Medulla oblongata (tissue), 1 donor: ENCODE measurements around the gene RBP4.
"Not testable (repeated sequence)": the region's sequence is repeated elsewhere in the genome, so short reads cannot be mapped to it uniquely, and the experiment has no call there.

Experiments used
- DNase-seq: peaks from one replicate; pipeline ENCODE4 v3.0.0-alpha.2; 2015; ENCODE audit errors: extremely low spot score

The RBP4 gene

DNA sequence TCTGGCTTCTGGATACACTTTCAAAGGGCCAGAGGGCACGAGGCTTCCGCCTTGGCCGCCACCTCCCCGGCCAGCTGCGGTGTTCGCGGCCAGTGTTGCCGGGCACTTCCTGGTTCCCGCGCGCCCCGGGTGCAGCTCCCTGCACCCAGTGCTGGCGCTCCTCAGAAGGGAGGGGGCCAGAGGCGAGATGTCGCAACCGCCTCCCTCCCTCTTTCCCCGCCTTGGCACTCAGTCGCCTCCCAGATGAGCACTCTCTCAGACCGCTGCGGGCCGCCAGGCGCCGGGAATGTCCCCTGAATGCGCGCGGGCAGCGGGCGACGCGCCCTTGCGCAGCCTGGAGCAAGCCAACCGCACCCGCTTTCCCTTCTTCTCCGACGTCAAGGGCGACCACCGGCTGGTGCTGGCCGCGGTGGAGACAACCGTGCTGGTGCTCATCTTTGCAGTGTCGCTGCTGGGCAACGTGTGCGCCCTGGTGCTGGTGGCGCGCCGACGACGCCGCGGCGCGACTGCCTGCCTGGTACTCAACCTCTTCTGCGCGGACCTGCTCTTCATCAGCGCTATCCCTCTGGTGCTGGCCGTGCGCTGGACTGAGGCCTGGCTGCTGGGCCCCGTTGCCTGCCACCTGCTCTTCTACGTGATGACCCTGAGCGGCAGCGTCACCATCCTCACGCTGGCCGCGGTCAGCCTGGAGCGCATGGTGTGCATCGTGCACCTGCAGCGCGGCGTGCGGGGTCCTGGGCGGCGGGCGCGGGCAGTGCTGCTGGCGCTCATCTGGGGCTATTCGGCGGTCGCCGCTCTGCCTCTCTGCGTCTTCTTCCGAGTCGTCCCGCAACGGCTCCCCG, 34.4 kb downstream of the RBP4 start, which contains the start of gene FFAR4:
Gene FFAR4 (plus strand): TSS at position 231 of the 842 bp plus-strand sequence. CDS start 56 bp downstream, at position 287.
- DNase-seq = peak; percentile 54

DNA sequence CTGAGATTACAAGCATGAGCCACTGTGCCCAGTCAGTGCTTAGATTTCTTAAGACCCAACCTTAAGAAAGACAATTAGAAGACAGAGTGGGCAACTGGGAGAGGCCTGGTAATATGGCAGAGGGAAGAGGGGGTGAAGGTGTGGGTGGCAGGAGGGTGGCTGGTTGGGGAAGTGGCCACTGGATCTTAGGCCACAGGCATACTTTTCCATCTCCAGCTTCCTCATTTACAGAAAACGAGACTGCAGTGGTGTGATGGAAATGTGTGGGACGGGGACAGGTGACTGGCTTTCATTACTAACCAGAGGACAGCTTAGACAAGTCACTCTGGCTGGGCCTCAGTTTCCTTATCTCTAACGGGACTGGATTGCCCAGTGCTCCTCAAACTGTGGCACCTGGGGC, 35.6 kb downstream of the RBP4 start:
- peak; percentile 19 for DNase-seq

- DNase-seq = no peak
These were observed 40.5 kb downstream of the RBP4 start for GRCh38 chr10:93560541-93560940.

- DNase-seq = no peak
These were observed 41.5 kb downstream of the RBP4 start for GRCh38 chr10:93559490-93559889.

DNA sequence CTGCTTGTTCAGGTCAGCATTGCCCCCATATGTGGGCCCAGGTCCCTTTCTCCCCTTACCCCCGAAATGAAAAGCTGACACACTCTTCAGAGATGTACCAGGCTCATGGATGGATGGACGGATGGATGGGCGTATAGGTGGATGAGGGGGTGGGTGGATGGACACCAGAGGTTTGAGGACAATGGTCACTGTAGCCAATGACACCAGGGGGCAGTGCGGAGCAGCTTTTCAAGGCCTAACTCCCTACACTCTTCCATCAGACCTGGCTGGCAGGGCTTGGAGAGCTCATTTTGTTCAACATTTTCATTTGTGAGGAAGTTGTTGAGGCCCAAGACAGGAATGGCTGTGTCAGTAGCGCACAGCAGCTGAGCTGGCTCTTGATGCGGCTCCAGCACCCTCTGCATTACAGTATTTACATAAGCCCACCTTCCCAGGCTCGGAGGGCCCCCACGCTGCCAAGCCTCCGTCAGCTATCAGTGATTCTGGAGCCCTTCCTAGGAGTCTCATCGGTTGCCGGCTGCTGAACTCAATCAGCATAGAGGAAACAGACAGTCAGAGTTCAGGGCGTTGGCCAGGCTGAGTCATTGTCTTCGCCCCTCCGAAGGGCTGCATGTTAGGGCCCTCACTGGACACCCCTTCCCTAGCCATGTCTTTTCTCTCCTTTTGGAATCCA, 46.1 kb downstream of the RBP4 start:
- DNase-seq = peak; percentile 88

- DNase-seq = no peak
These were observed 46.7 kb downstream of the RBP4 start for GRCh38 chr10:93554316-93554663.

GRCh38 chr10:93553482-93554315, 47.3 kb downstream of the RBP4 start:
- DNase-seq = no peak

DNA sequence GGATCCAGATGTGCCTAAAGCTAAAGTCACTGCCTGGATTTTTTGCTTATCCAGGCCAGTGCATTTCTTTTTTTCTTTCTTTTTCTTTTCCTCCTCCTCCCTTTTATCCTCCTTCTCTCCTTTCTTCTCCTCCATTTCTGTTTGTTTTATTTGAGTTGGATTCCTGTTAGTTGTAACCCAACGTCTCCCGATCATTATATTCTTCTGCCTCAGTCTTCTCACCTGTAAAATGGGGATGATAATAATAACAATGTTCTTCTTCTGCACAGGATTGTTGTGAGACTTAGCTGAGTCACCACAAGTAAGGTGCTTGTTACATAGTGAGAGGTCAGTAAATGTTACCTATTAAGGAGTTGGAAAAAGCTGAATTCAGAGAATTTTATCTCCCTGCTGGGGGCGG, 48.3 kb downstream of the RBP4 start:
- no peak for DNase-seq

GRCh38 chr10:93550606-93551005, 50.4 kb downstream of the RBP4 start:
- no peak for DNase-seq

DNA sequence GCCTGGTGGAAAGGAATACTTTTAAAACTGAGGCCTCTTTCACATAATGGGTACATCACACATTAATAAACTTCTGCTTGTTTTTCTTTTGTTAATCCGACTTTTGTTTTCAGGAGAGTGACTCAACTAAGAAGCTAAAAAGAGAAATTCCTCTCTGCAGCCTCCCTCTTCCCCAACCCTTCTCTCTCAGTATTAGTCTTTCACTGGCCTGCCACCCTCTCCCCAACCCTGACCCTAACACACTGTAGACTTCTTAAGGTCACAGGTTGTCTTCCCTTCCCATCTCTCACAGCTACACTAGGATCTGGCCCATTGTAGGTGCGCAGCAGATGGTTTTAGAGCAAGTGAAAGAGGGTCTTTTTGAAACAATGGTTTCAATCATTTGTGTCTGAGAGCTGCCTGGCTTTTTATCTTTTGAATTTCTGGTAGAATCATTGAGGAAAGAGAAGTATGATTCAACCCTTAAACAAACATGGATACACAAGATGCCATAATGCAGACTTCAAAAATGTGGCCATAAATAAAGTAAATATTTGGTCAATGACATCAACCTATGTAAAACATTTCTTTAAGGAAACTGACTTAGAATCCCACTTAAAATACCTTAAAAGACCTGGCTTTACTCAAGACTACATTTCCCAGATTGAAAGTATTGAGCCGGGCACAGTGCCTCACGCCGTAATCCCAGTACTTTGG, 52.5 kb downstream of the RBP4 start:
- DNase-seq = no peak

DNA sequence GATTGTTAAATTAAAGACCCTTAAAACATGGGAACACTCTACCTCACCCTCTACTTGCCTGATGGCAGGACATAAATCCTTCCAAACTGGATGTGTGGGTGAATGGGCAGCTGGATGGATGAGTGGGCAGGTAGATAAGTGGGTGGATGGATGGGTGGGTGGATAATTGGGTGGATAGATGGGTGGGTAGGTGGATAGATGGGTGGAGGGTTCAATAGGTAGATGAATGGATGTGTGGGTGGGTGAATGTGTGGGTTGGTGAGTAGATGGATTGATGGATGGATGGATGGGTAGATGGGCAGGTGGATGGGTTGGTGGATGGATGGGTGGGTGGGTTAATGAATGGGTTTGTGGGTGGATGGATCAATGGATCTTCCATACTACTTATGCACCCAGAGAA, 53.5 kb downstream of the RBP4 start:
- DNase-seq = no peak

DNA sequence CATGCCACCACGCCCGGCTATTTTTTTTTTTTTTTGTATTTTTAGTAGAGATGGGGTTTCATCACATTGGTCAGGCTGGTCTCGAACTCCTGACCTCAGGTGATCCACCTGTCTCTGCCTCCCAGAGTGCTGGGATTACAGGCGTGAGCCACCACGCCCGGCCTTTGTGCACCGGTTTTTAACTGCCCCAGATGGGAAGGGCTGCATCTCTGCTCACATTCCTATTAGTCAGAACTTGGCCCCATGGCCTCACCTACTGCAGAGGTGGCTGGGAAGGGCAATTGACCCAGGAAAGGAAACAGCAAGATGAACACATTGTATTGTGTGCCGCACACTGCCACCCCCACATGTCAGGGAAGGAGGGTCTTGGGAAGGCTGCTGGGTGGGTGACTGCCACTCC, 54.0 kb downstream of the RBP4 start:
- not testable (repeated sequence) for DNase-seq

DNA sequence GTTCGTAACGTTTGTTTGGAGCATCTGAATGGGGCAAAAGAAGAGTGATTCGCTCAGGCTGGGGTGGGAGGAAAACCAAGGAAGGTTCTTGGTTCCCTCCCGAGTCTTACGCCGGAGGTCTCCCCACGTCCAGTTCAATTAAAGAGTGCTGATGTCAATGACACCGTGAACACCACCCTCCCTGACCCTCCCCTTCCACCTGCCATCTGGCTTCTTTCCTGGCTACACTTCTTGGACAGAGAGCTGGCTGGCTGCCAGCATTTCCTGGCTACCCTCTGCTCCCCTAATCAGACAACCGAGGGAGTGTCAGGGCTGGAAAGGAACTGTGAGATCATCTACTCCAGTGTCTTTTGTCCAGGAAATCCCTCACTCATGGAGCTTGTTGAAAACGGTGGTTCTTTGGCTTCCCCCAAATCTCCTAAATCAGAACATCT, 58.7 kb downstream of the RBP4 start:
- no peak for DNase-seq
